ENCODE measurements around the gene TCTN2.

TCTN2 gene

DNA sequence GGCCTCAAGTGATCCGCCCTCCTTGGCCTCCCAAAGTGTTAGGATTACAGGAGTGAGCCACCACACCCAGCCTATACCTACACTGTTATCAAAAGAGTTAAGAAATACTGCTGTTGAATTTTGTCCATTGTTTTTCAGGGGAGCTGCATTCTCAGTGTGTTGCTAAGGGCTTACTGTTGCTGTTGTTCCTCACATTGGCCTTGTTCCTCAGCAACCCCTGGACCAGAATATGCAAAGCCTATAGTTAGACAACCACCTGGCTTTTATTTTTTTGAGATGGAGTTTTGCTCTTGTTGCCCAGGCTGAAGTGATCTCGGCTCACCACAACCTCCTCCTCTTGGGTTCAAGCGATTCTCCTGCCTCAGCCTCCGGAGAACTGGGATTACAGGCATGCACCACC, 36.6 kb downstream of the TCTN2 start:
- Histone ChIP-seq H3K9me3 (replicated peaks in 1 of 11) (no peaks in the 10 kb centered on the region), H3K4me1 (peaks cover 5 to 12% (median 7%) of the 10 kb centered on the region in 10 experiments; a peak in 16 of 20 replicates), H4K20me1 (peaks cover 0 to 1% (median 0%) of the 10 kb centered on the region in 11 experiments; a peak in 2 of 22 replicates), H3K4me2 (no peak overlapping the region), H3K27me3 (no peaks in the 10 kb centered on the region), H3K27ac (no peak overlapping the region), H3K4me3 (no peak overlapping the region), H3K9ac (no peak overlapping the region), H3K36me3 (peaks cover 0 to 37% (median 0%) of the 10 kb centered on the region in 11 experiments; a peak in 5 of 22 replicates)
- TF ChIP-seq Cebpa-rat (IDR thresholded peaks at IDR 0.05) = no peak

DNA sequence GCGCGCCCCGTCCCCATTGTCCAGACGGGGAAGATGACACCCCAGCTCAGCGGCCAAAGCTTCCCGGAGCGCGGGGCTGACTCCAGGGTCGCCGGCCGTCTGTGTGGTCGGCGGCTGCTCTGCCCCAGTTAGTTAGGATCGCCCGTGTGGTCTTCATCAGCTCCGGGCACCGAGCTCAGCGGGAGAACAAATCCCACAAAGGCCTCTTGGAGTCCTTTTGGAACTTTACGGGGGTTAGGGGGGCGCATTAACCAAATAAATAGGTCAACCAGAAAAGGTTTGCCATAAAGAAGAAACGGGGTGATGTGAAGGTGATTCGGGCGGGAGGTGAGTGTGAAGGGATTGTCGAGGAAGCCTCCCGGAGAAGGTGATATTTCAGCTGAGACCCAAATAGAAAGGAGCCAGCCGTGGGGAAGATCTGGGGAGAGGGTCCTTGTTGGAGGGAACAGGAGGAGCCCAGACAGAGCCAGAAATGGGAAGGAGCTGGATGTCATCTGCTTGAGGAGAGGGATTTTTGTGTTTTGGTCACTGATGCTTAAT, 41.9 kb downstream of the TCTN2 start:
- no peak for TF ChIP-seq Cebpa-rat (IDR thresholded peaks at IDR 0.05)
- Histone ChIP-seq H3K27ac (peak overlapping the region; percentile 72 to 98 (median 90)), H3K4me1 (peaks cover 25 to 33% (median 29%) of the 10 kb centered on the region in 10 experiments), H3K4me3 (peak overlapping the region; percentile 88 to 100 (median 99)), H3K36me3 (peaks cover 0 to 10% (median 3%) of the 10 kb centered on the region in 11 experiments; a peak in 11 of 22 replicates), H3K9me3 (replicated peaks in 1 of 11) (no peaks in the 10 kb centered on the region), H3K9ac (peak overlapping the region; percentile 88 to 99 (median 94)), H4K20me1 (peaks cover 0 to 49% (median 21%) of the 10 kb centered on the region in 11 experiments; a peak in 13 of 22 replicates), H3K27me3 (no peaks in the 10 kb centered on the region), H3K4me2 (peak overlapping the region; percentile 88 to 99 (median 94))

DNA sequence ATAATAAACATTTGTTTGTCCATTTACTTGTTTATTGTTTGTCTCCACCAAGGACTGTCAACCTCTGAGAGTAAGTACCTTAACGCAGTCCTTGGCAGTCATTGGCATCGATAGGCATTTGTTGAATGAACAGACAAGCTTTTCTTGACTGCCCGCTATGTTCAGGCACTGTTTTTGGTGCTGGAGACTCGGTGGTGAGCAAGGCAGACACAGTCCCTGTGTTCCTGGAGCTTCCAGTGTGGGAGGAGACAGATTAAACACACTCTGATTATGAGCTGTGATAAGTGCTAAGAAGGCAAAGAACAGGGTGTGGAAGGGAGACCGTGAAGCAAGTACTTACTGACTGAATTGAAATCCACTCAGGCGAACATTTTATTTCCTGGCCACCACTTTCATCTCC, 42.5 kb downstream of the TCTN2 start:
- TF ChIP-seq Cebpa-rat (IDR thresholded peaks at IDR 0.05) = no peak
- Histone ChIP-seq H3K9me3 (replicated peaks in 1 of 11) (no peaks in the 10 kb centered on the region), H3K36me3 (peaks cover 3 to 12% (median 8%) of the 10 kb centered on the region in 11 experiments; a peak in 13 of 22 replicates), H4K20me1 (peaks cover 0 to 53% (median 21%) of the 10 kb centered on the region in 11 experiments; a peak in 13 of 22 replicates), H3K4me1 (peaks cover 25 to 33% (median 29%) of the 10 kb centered on the region in 10 experiments), H3K9ac (peak overlapping the region; percentile 88 to 99 (median 94)), H3K27ac (peak overlapping the region in 7 of 11 experiments; percentile 80 to 98 (median 91); a peak in 10 of 22 replicates), H3K27me3 (no peaks in the 10 kb centered on the region), H3K4me3 (peak overlapping the region; percentile 88 to 100 (median 99)), H3K4me2 (peak overlapping the region; percentile 88 to 99 (median 94))

DNA sequence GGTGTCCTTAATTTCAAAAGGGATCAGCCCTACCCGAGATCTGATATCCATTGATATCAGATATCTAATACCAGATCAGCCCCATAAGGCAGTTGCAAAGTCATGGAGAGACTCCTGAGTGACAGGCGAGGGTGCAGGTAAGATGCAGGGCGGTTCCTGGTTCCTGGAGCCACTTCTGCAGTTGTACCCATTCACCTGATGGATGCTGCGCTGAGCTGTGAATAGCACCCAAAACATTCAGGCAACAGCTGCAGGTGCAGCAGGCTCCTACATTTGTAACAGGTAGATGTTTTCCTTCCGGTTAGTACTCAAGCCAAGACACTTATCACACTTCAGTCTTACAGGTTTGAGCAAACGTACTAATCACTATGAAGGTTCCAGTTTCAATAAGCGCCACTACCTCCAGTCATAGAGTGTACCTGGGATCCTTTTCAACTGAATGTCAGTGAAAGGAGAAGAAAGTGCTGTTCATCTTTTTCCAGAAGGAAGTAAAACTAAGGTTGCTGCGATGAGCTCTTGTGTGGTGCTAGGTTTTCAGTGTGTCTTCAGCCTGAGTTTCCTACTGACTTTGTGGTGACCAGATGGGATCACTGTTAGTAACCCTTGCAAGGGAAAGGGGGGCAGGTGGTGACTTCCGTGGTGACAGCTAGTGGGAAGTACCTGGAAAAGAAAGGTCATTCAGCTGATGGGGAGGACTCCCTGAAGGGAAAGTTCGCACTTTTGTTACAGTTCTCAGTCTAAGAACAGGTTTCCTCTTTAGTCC, 43.1 kb downstream of the TCTN2 start:
- H3K4me3 ChIP-seq = peak overlapping the region in 9 of 10 experiments; percentile 88 to 100 (median 99); a peak in 16 of 20 replicates
- no peaks in the 10 kb centered on the region for H3K27me3 ChIP-seq
- no peaks in the 10 kb centered on the region for H3K9me3 ChIP-seq (replicated peaks in 1 of 11)
- H3K4me1 ChIP-seq = peaks cover 25 to 33% (median 29%) of the 10 kb centered on the region in 10 experiments
- H3K36me3 ChIP-seq = peaks cover 7 to 18% (median 14%) of the 10 kb centered on the region in 11 experiments; a peak in 18 of 22 replicates
- H4K20me1 ChIP-seq = peaks cover 0 to 53% (median 21%) of the 10 kb centered on the region in 11 experiments; a peak in 13 of 22 replicates
- peak overlapping the region; percentile 88 to 99 (median 94) for H3K4me2 ChIP-seq
- peak overlapping the region in 10 of 11 experiments; percentile 88 to 99 (median 94); a peak in 14 of 22 replicates for H3K9ac ChIP-seq
- H3K27ac ChIP-seq = no peak overlapping the region
- no peak for TF ChIP-seq Cebpa-rat (IDR thresholded peaks at IDR 0.05)

DNA sequence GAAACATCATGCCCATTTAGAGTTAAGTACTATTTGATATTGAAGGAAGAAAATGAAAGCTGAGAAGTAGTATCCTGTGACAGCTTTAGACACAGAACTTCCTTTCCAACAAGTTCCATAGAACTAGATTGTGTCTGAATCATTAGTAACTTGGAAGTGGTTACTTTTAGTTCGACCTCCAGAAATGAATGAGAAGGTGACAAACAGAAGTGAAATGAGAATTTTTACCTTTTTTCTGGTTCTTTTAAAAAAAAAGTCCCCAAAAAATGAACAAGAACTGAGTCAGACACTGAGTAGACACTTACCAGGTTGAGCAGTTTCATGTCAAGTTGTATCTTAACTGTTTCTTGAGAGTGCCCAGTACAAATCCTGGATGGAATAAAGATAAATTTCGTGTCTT, 44.3 kb downstream of the TCTN2 start:
- H3K27ac ChIP-seq = no peak overlapping the region
- no peak for TF ChIP-seq Cebpa-rat (IDR thresholded peaks at IDR 0.05)

DNA sequence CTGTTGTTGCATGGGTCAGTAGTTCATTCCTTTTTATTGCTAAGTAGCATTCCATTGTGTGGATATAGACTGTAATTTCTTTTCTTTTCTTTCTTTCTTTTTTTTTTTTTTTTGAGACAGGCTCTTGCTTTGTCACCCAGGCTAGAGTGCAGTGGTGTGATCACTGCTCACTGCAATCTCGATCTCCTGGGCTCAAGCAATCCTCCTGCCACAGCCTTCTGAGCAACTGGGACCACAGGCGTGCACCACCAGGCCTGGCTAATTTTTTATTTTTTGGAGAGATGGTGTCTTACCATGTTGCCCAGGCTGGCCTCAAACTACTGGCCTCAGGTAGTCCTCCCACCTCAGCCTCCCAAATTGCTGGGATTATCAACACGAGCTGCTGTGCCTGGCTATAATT, 46.4 kb downstream of the TCTN2 start:
- no peaks in the 10 kb centered on the region for H3K27me3 ChIP-seq
- peaks cover 0 to 59% (median 21%) of the 10 kb centered on the region in 11 experiments; a peak in 15 of 22 replicates for H4K20me1 ChIP-seq
- H3K27ac ChIP-seq = no peak overlapping the region
- peaks cover 38 to 52% (median 46%) of the 10 kb centered on the region in 11 experiments for H3K36me3 ChIP-seq
- H3K9ac ChIP-seq = no peak overlapping the region
- no peak overlapping the region for H3K4me2 ChIP-seq
- H3K9me3 ChIP-seq (replicated peaks in 1 of 11) = no peaks in the 10 kb centered on the region
- H3K4me3 ChIP-seq = no peak overlapping the region
- H3K4me1 ChIP-seq = peaks cover 17 to 27% (median 23%) of the 10 kb centered on the region in 10 experiments
- TF ChIP-seq Cebpa-rat (IDR thresholded peaks at IDR 0.05) = no peak

More for the DNA sequence above, 44.3 kb downstream of the TCTN2 start:
- Histone ChIP-seq H3K4me2 (peak overlapping the region in 4 of 11 experiments; percentile 40 to 99 (median 96); a peak in 7 of 22 replicates), H3K4me3 (no peak overlapping the region), H3K36me3 (peaks cover 19 to 30% (median 25%) of the 10 kb centered on the region in 11 experiments), H3K9ac (peak overlapping the region in 1 of 11 experiments; percentile 15; a peak in 1 of 22 replicates), H3K4me1 (peaks cover 25 to 33% (median 29%) of the 10 kb centered on the region in 10 experiments), H3K9me3 (replicated peaks in 1 of 11) (no peaks in the 10 kb centered on the region), H4K20me1 (peaks cover 0 to 53% (median 21%) of the 10 kb centered on the region in 11 experiments; a peak in 13 of 22 replicates), H3K27me3 (no peaks in the 10 kb centered on the region)

DNA sequence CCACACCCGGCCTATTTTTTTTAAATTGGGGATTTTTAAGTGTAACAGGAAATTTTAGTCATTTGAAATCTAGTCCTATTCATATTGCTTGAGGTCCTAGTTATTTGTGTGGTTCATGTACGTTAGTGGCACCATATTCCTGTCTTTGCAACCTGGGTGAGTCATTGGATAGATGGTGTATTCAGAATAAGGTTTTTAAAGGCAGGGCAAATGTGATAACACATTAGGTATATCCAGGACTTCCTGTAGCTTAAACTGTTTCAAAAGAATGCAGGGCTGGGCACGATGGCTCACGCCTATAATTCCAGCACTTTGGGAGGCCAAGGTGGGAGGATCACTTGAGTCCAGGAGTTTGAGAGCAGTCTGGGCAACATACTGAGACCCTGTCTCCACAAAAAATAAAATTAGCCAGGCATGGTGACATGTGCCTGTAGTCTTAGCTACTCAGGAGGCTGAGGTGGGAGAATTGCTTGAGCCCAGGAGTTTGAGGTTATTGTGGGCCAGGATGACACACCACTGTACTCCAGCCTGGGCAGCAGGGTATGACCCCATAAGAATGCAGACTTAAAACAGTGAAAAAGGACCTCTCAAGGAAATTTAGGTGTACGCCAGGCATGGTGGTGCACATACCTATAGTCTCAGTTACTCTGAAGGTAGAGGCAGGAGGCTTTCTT, 49.4 kb downstream of the TCTN2 start:
- no peak for TF ChIP-seq Cebpa-rat (IDR thresholded peaks at IDR 0.05)
- no peak overlapping the region for H3K9ac ChIP-seq
- no peak overlapping the region for H3K27ac ChIP-seq
- no peaks in the 10 kb centered on the region for H3K27me3 ChIP-seq
- no peak overlapping the region for H3K4me3 ChIP-seq
- no peaks in the 10 kb centered on the region for H3K9me3 ChIP-seq (replicated peaks in 1 of 11)
- peaks cover 8 to 17% (median 15%) of the 10 kb centered on the region in 10 experiments for H3K4me1 ChIP-seq
- H4K20me1 ChIP-seq = peaks cover 0 to 37% (median 5%) of the 10 kb centered on the region in 11 experiments; a peak in 9 of 22 replicates
- no peak overlapping the region for H3K4me2 ChIP-seq
- peaks cover 56 to 79% (median 70%) of the 10 kb centered on the region in 11 experiments for H3K36me3 ChIP-seq

DNA sequence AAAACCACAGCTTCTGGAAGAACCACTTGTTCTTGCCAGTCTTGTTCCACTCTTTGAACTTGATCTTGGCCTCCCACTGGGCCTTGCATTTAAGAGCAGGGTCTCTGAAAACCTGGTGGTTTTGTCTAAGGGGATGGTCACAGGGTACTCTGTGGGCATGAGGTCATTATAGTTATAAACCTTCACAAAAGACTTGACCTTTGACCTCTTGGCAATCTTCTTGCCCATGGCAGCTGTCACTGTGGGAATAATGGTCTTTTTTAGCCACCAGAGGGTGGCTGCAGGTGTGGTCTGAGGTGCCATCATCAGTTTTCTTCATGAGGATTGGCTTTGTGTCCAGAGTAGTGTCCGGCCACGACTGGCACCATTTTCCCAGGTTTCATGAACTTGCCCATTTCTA, 50.3 kb downstream of the TCTN2 start:
- Histone ChIP-seq H3K36me3 (peaks cover 66 to 88% (median 79%) of the 10 kb centered on the region in 11 experiments), H3K27me3 (no peaks in the 10 kb centered on the region), H4K20me1 (peaks cover 0 to 32% (median 5%) of the 10 kb centered on the region in 11 experiments; a peak in 9 of 22 replicates), H3K4me2 (no peak overlapping the region), H3K9me3 (replicated peaks in 1 of 11) (no peaks in the 10 kb centered on the region), H3K4me1 (peaks cover 7 to 16% (median 15%) of the 10 kb centered on the region in 10 experiments), H3K9ac (no peak overlapping the region), H3K27ac (no peak overlapping the region), H3K4me3 (no peak overlapping the region)
- TF ChIP-seq Cebpa-rat (IDR thresholded peaks at IDR 0.05) = no peak

Data from BLaER1 treated with 17β-estradiol and CSF1 and Interleukin-3, amounts not matched to agents 10 nM and 100 nM (cell line).